AG09309 (cell line): ENCODE data around the gene FAM98B.

ENCODE experiments used
- DNase-seq: peaks from one replicate; pipeline ENCODE4 v3.0.0-alpha.2; 2010; ENCODE audit warnings: low read depth
- H3K4me3 ChIP-seq: 2 replicates; pipeline ENCODE4 v1.5.1; 2011; ENCODE audit warnings: mild to moderate bottlenecking, low read depth, low read length, moderate library complexity; ENCODE audit not compliant: control insufficient read depth
- TF ChIP-seq, protein P1 (sequence below): IDR thresholded peaks from 2 replicates; pipeline ENCODE4 v1.5.1; 2011; ENCODE audit warnings: mild to moderate bottlenecking, low read depth, low read length, inconsistent platforms; ENCODE audit not compliant: insufficient read depth, control insufficient read depth; ENCODE audit errors: missing control alignments

FAM98B gene

DNA sequence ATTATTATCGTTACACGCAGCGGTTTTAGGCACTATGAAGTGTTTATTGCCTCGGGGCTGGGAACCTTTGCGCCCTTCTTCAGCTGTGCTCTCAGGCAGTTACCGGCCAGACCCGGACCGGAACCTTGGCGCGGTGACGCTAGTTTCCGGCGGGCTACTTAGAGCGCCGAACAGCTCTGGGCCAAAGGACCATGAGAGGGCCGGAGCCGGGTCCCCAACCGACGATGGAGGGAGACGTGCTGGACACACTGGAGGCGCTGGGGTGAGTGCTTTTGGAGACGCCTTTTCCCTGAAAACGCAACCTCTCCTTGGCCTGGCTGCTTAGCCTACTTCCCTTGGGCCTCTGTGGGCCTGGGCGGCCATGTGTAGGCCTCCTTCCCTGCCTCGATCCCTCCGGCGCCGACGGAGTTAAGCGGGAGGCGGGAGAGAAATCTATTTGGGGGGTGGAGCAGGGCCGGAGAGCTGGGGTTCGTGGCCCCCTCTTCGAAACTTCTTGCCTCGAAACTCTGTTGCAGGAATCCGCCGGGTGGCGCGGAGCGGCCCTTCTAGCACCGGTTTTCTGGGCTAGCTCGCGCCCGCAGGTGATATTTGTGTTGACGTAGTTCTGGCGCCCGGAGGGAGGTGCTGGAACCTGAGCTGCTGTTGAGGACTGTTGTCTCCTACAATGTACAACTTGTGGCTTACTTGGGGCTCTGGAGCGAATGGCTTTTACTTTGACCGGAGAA, at the start of gene FAM98B:
TSS of gene FAM98B (plus strand) at position 157 of the 725 bp plus-strand sequence. CDS start at position 192, 35 bp downstream.
- peak within 1 kb of the TSS; percentile 59 for H3K4me3 ChIP-seq
- TF ChIP-seq, protein P1, sequence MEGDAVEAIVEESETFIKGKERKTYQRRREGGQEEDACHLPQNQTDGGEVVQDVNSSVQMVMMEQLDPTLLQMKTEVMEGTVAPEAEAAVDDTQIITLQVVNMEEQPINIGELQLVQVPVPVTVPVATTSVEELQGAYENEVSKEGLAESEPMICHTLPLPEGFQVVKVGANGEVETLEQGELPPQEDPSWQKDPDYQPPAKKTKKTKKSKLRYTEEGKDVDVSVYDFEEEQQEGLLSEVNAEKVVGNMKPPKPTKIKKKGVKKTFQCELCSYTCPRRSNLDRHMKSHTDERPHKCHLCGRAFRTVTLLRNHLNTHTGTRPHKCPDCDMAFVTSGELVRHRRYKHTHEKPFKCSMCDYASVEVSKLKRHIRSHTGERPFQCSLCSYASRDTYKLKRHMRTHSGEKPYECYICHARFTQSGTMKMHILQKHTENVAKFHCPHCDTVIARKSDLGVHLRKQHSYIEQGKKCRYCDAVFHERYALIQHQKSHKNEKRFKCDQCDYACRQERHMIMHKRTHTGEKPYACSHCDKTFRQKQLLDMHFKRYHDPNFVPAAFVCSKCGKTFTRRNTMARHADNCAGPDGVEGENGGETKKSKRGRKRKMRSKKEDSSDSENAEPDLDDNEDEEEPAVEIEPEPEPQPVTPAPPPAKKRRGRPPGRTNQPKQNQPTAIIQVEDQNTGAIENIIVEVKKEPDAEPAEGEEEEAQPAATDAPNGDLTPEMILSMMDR, result peak; percentile 15
- peak; percentile 53 for DNase-seq

DNA sequence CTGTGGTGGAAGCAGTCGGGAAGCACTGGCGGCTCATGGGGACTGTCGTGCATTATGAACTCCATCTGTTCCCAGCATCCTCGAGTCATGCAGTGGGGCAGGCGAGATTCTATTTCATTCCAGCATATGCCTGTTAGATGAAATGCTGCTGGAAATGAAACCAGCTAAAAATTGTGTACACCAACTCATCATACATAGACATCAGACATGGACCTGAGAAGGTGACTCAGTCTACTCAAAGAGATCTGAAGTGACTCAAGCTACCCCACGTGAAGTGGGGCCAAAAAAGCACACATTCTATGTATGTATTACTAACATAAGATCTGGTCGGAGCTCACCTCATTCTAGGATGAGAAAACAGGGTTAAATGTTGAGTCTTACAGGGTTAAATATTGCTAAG, 47.5 kb upstream of the FAM98B start:
- no peak for DNase-seq
- no peak overlapping the region; the same call in 1 of the 2 replicates for H3K4me3 ChIP-seq
- TF ChIP-seq, protein P1, result no peak

DNA sequence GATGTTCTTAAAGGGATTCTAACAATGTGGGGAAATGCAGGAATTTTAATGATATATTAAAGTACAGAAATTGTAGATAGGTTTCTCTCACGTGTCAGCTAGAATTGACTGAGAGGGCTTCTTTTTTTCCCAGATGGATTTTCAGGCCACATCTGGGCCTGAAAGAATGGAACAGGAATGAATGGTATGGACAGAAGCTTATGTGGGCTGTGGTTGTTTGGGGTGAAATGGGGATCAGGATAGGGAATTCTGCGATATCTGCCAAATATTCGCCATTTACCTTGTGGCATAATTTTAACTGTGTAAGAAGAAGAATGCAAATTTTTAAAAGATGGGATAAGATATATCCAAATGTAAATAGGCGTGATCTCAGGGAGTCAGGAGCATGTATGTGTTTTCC, 45.4 kb upstream of the FAM98B start:
- H3K4me3 ChIP-seq, result no peak overlapping the region
- TF ChIP-seq, protein P1, result no peak
- no peak for DNase-seq

DNA sequence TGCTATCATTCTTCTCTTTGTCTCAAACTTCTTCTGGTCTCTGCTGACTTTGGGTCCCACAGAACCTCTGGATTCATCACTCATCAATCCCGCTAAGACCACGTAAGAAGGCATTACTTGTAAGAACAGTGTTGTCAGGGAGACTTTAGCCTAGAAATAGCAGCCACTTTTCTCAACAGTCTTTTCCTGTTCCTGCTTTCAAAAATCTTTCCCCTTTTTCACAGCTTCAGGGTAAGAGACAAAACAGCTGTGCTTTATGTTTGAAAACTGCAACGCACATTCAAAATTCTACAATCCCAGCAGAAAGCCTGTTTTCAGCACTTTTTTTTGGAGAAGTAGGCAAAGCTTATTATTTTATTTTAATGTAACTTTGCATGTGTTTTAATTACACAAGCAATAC, 42.0 kb upstream of the FAM98B start:
- DNase-seq, result no peak
- no peak overlapping the region for H3K4me3 ChIP-seq
- TF ChIP-seq, protein P1, result no peak

DNA sequence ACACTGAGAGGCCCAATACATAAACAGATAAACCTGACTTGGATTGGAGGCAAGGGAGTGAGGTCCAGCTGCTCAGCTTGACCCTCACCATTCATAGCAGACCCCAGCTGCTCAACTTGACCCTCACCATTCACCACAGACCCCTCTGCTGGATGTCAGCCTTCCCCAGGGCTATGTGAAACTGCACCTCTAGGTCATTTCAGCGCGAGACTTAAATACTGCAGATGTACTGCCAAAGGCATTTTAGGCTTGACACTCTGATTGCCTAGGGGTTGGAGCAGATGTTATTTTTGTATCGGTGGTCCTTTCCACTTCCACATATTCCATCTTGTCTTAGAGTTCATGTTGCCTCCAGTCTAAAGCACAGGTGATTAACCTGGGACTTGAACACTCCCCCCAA, 41.5 kb upstream of the FAM98B start:
- no peak for DNase-seq
- TF ChIP-seq, protein P1, result no peak
- H3K4me3 ChIP-seq, result no peak overlapping the region

DNA sequence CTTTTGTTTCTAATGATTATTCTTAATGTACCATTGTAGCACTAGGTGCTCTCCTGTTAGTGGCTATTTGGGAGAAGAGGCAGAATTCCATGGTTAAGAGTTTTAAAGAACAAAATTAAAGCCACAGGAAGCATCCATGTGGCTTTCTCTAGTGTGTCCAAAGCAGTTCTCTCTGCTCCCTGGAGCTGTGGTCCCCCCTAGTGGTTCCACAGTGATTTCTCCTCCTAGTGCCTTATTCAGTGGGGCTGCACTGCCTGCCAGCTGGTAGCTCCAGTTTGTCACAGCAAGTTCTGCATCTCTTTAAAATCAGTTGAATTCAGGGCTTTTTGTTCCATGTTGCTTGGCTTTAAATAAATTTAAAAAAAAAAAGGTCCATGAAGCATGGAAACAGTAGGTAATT, 39.6 kb upstream of the FAM98B start:
- no peak overlapping the region for H3K4me3 ChIP-seq
- TF ChIP-seq, protein P1, result peak; percentile 91
- DNase-seq, result peak; percentile 37
